Activated T-helper 9 cell treated with anti-CD3 and anti-CD28 coated beads, Interleukin-2, amount 50 U/mL, for 16 hours (primary cell): Measurements from ENCODE around the gene THYN1.

Source experiments
- DNase-seq: peaks from one replicate; pipeline ENCODE4 v3.0.0-alpha.2; 2020; ENCODE audit warnings: low read depth

The THYN1 gene

DNA sequence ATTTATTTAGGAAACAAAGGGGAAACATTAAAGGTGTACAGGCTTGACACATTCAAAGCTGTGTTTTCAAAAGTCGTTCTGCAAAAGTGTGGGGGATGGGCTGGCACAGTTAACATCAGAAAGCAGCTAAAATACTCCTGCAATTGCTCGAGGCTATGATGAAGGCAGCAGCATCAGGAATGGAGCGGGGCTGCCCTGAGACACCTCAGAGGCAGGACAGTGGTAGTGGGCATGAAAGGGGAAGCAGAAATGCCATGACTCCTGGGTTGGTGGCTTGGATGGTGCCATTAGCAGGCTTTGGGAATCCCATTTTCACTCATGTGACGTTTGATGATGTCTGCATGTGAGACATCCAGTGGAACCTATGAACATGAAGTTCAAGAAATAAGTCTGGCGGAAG lies 30.0 kb downstream of the THYN1 start:
- no peak for DNase-seq

DNA sequence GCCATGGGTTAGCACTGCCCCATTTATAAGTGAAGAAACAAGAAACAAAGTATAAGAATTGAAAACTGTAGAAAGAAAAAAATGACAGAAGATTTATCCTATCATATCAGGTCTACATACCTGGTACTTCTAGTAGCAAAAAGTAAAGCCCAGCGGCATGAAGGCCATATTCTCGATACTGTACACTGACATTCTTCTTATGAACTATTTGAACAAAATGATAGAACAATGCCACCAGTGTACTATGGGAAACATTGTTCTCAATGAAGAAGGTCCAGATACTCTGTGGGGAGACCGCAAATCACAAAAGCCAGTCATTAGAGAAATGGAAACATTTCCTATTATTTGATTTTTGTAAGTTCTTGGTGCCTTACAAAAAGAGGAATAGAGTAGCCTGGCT lies 36.3 kb downstream of the THYN1 start:
- DNase-seq = no peak

- no peak for DNase-seq
These were observed 37.3 kb downstream of the THYN1 start for GRCh38 chr11:134215836-134216235.

- peak; percentile 42 for DNase-seq
These were observed 45.5 kb downstream of the THYN1 start for GRCh38 chr11:134207538-134208239.

GRCh38 chr11:134206185-134206584 lies 47.0 kb downstream of the THYN1 start:
- no peak for DNase-seq

DNA sequence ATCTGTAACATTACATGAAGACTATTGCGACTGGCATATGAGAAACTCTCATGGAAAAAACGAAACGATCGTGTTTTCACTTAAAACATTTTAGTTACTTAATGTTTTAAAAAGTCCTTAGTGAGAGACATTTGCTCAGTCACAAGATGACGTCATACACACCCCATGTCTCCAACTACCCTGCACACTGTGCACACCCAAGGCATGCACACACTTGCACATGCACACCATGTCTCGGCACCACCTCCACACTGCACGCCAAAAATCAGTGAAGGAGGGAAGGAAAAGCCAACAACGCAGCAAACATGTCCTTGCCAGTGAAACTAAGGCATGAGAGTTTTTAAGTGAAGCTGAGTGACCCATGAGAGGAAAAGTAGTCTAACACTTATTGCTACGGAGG lies 47.4 kb downstream of the THYN1 start:
- DNase-seq = no peak

GRCh38 chr11:134202661-134203060 lies 50.5 kb downstream of the THYN1 start:
- no peak for DNase-seq

DNA sequence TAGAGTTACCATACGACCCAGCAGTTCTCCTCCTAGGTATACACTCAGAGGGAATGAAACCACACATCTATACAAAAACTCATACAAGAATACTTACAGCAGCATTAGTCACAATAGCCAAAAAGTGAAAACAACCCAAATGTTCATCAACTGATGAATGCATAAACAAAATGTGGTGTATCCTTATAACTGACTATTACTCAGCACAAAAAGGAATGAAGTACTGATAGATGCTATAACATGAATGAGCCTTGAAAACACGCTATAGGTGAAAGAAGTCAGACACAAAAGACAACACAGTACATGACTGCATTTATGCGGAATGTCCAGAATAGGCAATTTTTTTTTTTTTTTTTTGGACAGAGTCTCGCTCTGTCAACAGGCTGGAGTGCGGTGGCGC lies 52.5 kb downstream of the THYN1 start:
- no peak for DNase-seq

DNA sequence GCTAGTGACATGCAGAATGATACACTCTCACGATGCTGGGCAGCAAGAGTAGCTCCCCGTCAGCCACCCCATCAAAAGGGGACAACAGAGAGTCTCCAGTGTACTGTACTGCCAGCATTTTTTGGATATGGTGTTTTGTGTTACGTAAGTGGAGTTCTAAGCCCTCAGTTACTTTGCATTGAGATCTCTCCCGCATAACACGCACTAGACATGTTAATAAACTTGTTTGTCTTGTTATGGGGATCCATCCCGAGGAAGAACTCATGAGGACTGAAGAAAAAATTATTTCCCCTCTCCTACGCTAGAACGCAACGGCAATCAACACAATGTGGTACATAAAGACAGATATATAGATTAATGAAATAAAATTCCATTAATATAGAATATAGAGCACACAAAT lies 53.6 kb downstream of the THYN1 start:
- DNase-seq = no peak
